ENCODE measurements around the gene PRSS12. TPM values are rescaled to one million over a fixed set of nuclear protein-coding genes. Genes with fewer than 3 reads are reported as not detected.
A peak's percentile ranks its signal among the peaks of the same experiment; 100 is the strongest.

PRSS12 gene
- total and polyA plus RNA-seq, 2 experiments from 2014 or later: 10.0 to 33.6 TPM

DNA sequence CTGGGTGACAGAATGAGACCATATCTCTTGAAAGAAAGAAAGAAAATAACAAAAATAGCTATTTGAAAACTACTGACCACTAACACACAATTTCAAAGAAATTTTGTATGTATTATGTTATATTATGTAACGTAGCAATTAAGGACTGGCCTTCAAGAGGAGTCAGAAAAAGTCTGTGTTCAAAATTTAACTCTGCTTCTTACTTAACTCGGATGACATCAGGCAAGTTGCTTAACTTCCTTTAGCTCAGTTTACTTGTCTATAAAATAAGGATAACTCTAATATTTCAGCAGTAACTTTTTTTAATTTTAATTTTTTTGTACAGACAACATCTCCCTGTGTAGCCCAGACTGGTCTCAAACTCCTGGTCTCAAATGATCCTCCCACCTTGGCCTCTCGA is 14.6 kb upstream of the PRSS12 start:
- TF ChIP-seq EZH2phosphoT487 (IDR thresholded peaks at IDR 0.05; ENCODE audit: insufficient read depth, low read depth): no peak
- TF ChIP-seq EZH2 (IDR thresholded peaks at IDR 0.05; ENCODE audit: insufficient read depth, poor library complexity, severe bottlenecking): no peak
- Histone ChIP-seq H3K27me3 (replicated peaks; ENCODE audit: insufficient read depth) (no peaks in the 10 kb centered on the region), H3K79me2 (ENCODE audit: insufficient read depth) (no peaks in the 10 kb centered on the region), H3K9me3 (ENCODE audit: low read depth) (no peaks in the 10 kb centered on the region), H2AFZ (no peak overlapping the region), H3K4me3 (no peak overlapping the region), H3K36me3 (ENCODE audit: low read depth) (no peaks in the 10 kb centered on the region), H3K9me2 (ENCODE audit: insufficient read depth) (no peaks in the 10 kb centered on the region), H3K4me1 (ENCODE audit: insufficient read depth) (peaks cover 4% of the 10 kb centered on the region; the same call in 1 of the 2 replicates), H3K4me2 (ENCODE audit: unreplicated experiment) (no peak overlapping the region), H4K20me1 (ENCODE audit: insufficient read depth) (no peaks in the 10 kb centered on the region), H3K27ac (no peak overlapping the region), H3F3A (ENCODE audit: insufficient read depth) (no peaks in the 10 kb centered on the region), H3K9ac (no peak overlapping the region)
- WGBS, 2 experiments (ENCODE audit: low coverage in 1 of 2, low lambda C conversion rate in 2 of 2, missing lambda C conversion rate in 2 of 2): 88 to 92% methylated on average over 3 of the region's 3 CpGs
- in situ Hi-C loops (cut with MboI): no loop called here
- no peak for DNase-seq

- H3K4me3 ChIP-seq: no peak overlapping the region
- no peak overlapping the region for H3K9ac ChIP-seq
- in situ Hi-C loops (cut with MboI): no loop called here
- H3K27ac ChIP-seq: no peak overlapping the region
- H3K79me2 ChIP-seq (ENCODE audit: insufficient read depth): no peaks in the 10 kb centered on the region
- H3K27me3 ChIP-seq (replicated peaks; ENCODE audit: insufficient read depth): no peaks in the 10 kb centered on the region
- no peaks in the 10 kb centered on the region for H3K9me2 ChIP-seq (ENCODE audit: insufficient read depth)
- TF ChIP-seq EZH2phosphoT487 (IDR thresholded peaks at IDR 0.05; ENCODE audit: insufficient read depth, low read depth) (no peak), EZH2 (IDR thresholded peaks at IDR 0.05; ENCODE audit: insufficient read depth, poor library complexity, severe bottlenecking) (no peak)
- no peak overlapping the region for H3K4me2 ChIP-seq (ENCODE audit: unreplicated experiment)
- H3K9me3 ChIP-seq (ENCODE audit: low read depth): no peaks in the 10 kb centered on the region
- peaks cover 4% of the 10 kb centered on the region; the same call in 1 of the 2 replicates for H3K4me1 ChIP-seq (ENCODE audit: insufficient read depth)
- 19 to 21% methylated on average over 3 of the region's 3 CpGs for WGBS, 2 experiments (ENCODE audit: low coverage in 1 of 2, low lambda C conversion rate in 2 of 2, missing lambda C conversion rate in 2 of 2)
- no peaks in the 10 kb centered on the region for H4K20me1 ChIP-seq (ENCODE audit: insufficient read depth)
- no peaks in the 10 kb centered on the region for H3F3A ChIP-seq (ENCODE audit: insufficient read depth)
- H3K36me3 ChIP-seq (ENCODE audit: low read depth): no peaks in the 10 kb centered on the region
- DNase-seq: no peak
- H2AFZ ChIP-seq: peak overlapping the region; percentile 27; the same call in 1 of the 2 replicates
These were observed 10.4 kb upstream of the PRSS12 start for GRCh38 chr4:118363166-118363565.

DNA sequence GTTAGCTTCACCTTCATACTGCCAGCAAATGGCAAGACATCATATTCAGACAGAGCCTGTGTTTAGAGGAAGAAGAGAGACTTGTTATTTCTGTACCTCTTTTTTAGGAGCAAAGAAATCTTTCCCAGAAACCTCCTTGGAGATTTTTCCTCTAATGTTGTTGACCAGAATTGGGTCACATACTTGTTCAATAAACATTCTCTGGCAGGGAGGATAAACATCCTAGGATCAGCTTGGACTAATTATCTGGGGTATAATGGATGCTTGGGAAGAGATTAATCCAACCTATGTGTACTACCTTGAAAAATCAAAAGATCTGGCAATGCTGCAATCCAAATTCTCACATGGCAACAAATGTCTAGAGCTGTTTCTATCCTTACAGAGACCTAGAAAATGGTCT is 8.4 kb upstream of the PRSS12 start:
- Histone ChIP-seq H3K27me3 (replicated peaks; ENCODE audit: insufficient read depth) (no peaks in the 10 kb centered on the region), H3K9ac (no peak overlapping the region), H3K4me1 (ENCODE audit: insufficient read depth) (peaks cover 4% of the 10 kb centered on the region; the same call in 1 of the 2 replicates), H3K9me3 (ENCODE audit: low read depth) (no peaks in the 10 kb centered on the region), H3K36me3 (ENCODE audit: low read depth) (no peaks in the 10 kb centered on the region), H2AFZ (no peak overlapping the region), H3K27ac (no peak overlapping the region), H3F3A (ENCODE audit: insufficient read depth) (no peaks in the 10 kb centered on the region), H3K9me2 (ENCODE audit: insufficient read depth) (no peaks in the 10 kb centered on the region), H3K4me3 (no peak overlapping the region), H3K79me2 (ENCODE audit: insufficient read depth) (no peaks in the 10 kb centered on the region), H4K20me1 (ENCODE audit: insufficient read depth) (no peaks in the 10 kb centered on the region), H3K4me2 (ENCODE audit: unreplicated experiment) (no peak overlapping the region)
- in situ Hi-C loops (cut with MboI): no loop called here
- no peak for DNase-seq
- TF ChIP-seq EZH2 (IDR thresholded peaks at IDR 0.05; ENCODE audit: insufficient read depth, poor library complexity, severe bottlenecking): no peak
- no peak for TF ChIP-seq EZH2phosphoT487 (IDR thresholded peaks at IDR 0.05; ENCODE audit: insufficient read depth, low read depth)

- H3K4me1 ChIP-seq (ENCODE audit: insufficient read depth): peaks cover 4% of the 10 kb centered on the region; the same call in 1 of the 2 replicates
- H3K9me2 ChIP-seq (ENCODE audit: insufficient read depth): no peaks in the 10 kb centered on the region
- H3K9ac ChIP-seq: no peak overlapping the region
- H3K4me3 ChIP-seq: no peak overlapping the region
- in situ Hi-C loops (cut with MboI): no loop called here
- H3K79me2 ChIP-seq (ENCODE audit: insufficient read depth): no peaks in the 10 kb centered on the region
- WGBS, 2 experiments (ENCODE audit: low coverage in 1 of 2, low lambda C conversion rate in 2 of 2, missing lambda C conversion rate in 2 of 2): 18 to 19% methylated on average over 3 of the region's 3 CpGs
- DNase-seq: no peak
- H3K9me3 ChIP-seq (ENCODE audit: low read depth): no peaks in the 10 kb centered on the region
- H3K27me3 ChIP-seq (replicated peaks; ENCODE audit: insufficient read depth): no peaks in the 10 kb centered on the region
- H3K36me3 ChIP-seq (ENCODE audit: low read depth): no peaks in the 10 kb centered on the region
- TF ChIP-seq EZH2 (IDR thresholded peaks at IDR 0.05; ENCODE audit: insufficient read depth, poor library complexity, severe bottlenecking) (no peak), EZH2phosphoT487 (IDR thresholded peaks at IDR 0.05; ENCODE audit: insufficient read depth, low read depth) (no peak)
- no peaks in the 10 kb centered on the region for H3F3A ChIP-seq (ENCODE audit: insufficient read depth)
- H4K20me1 ChIP-seq (ENCODE audit: insufficient read depth): no peaks in the 10 kb centered on the region
- H2AFZ ChIP-seq: no peak overlapping the region
- no peak overlapping the region for H3K27ac ChIP-seq
- H3K4me2 ChIP-seq (ENCODE audit: unreplicated experiment): no peak overlapping the region
These were observed 7.3 kb upstream of the PRSS12 start for GRCh38 chr4:118360106-118360505.

GRCh38 chr4:118357601-118358000 is 4.8 kb upstream of the PRSS12 start:
- H3K9ac ChIP-seq: no peak overlapping the region
- H3K27ac ChIP-seq: no peak overlapping the region
- H3F3A ChIP-seq (ENCODE audit: insufficient read depth): 0 out of 2 replicates have a peak, but pooled peaks cover 7% of the 10 kb centered on the region
- peak overlapping the region; percentile 45 for H2AFZ ChIP-seq
- H3K9me3 ChIP-seq (ENCODE audit: low read depth): no peaks in the 10 kb centered on the region
- H3K27me3 ChIP-seq (replicated peaks; ENCODE audit: insufficient read depth): no peaks in the 10 kb centered on the region
- no peaks in the 10 kb centered on the region for H3K9me2 ChIP-seq (ENCODE audit: insufficient read depth)
- H3K4me1 ChIP-seq (ENCODE audit: insufficient read depth): 0 out of 2 replicates have a peak, but pooled peaks cover 8% of the 10 kb centered on the region
- WGBS, 2 experiments (ENCODE audit: low coverage in 1 of 2, low lambda C conversion rate in 2 of 2, missing lambda C conversion rate in 2 of 2): 45 to 57% methylated on average over 2 of the region's 2 CpGs
- TF ChIP-seq EZH2 (IDR thresholded peaks at IDR 0.05; ENCODE audit: insufficient read depth, poor library complexity, severe bottlenecking) (no peak), EZH2phosphoT487 (IDR thresholded peaks at IDR 0.05; ENCODE audit: insufficient read depth, low read depth) (no peak)
- H3K4me2 ChIP-seq (ENCODE audit: unreplicated experiment): no peak overlapping the region
- no peak overlapping the region for H3K4me3 ChIP-seq
- in situ Hi-C loops (cut with MboI): no loop called here
- no peaks in the 10 kb centered on the region for H4K20me1 ChIP-seq (ENCODE audit: insufficient read depth)
- H3K79me2 ChIP-seq (ENCODE audit: insufficient read depth): no peaks in the 10 kb centered on the region
- no peaks in the 10 kb centered on the region for H3K36me3 ChIP-seq (ENCODE audit: low read depth)
- DNase-seq: no peak
